ENCODE results near the gene ELFN1. TPM values are rescaled to one million over a fixed set of nuclear protein-coding genes. Genes with fewer than 3 reads are reported as not detected.

Gene ELFN1
- total and polyA plus RNA-seq, 8 donors: 0.20 to 0.94 (median 0.73) TPM

DNA sequence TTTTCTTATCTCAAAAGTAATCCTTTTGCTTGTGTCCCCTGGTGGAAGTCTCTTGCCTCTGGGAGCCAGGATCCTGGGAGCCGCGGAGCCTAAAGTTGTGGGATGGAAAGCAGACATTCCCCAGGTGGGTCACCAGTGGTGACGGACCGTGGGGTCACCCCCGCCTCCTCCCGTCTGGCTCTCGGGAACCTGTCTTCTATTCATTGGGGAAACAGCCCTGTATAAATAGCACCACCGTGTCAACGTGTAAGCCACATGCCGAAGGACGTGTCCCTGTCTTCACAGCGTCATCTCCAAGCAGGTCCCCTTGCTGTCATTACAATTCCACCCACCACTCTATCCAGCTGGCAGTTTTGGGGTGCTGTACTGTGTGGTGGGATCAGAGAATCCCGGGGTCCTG lies 87.5 kb downstream of the ELFN1 start:
- H3K27me3 ChIP-seq: peaks cover 0 to 13% (median 0%) of the 10 kb centered on the region in 4 donors

DNA sequence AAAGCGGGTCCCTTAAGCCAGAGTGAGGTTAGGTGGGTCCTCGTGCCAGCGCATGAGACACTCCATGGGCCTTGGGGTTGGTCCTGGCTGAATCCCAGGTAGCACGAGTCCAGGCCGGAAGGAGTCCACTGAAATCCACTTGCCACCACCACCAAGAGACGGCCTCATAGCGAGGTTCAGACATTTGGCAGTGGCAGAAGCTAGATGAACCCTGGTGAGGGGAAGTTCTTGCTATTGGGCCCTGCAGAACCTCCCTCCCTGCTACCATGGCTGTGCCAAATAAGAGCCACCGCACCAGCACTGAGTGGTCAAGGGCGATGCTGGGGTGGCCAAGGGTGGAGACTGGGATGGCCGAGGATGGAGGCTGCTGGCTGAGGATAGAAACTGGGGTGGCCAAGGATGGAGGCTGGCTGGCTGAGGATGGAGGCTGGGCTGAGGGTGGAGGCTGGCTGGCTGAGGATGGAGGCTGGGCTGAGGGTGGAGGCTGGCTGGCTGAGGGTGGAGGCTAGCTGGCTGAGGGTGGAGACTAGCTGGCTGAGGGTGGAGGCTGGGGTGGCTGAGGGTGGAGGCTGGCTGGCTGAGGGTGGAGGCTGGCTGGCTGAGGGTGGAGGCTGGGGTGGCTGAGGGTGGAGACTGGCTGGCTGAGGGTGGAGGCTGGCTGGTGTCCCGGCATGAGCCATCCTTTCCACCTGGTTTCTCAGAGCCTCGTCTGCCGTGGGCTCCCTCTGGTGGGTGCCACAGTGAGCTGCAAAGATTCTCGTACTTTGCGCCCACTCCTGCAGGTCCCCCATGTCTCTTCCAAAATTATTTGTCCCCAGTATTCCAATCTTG lies 88.2 kb downstream of the ELFN1 start:
- FAIRE-seq (no peak), ATAC-seq (peak in 3 of 4 donors; percentile 62 to 86 (median 76)), DNase-seq (peak in 4 of 6 donors; percentile 26 to 81 (median 53))
- H3K27me3 ChIP-seq: peaks cover 0 to 13% (median 0%) of the 10 kb centered on the region in 4 donors
- intact Hi-C loops (cut with DNase I): no loop called here
- no peak overlapping the region for H3K27ac ChIP-seq
- H3K9me3 ChIP-seq: no peaks in the 10 kb centered on the region
- WGBS, 2 donors: 51 to 70% methylated on average over 12 to 15 of the region's 15 CpGs
- TF ChIP-seq, protein P1, sequence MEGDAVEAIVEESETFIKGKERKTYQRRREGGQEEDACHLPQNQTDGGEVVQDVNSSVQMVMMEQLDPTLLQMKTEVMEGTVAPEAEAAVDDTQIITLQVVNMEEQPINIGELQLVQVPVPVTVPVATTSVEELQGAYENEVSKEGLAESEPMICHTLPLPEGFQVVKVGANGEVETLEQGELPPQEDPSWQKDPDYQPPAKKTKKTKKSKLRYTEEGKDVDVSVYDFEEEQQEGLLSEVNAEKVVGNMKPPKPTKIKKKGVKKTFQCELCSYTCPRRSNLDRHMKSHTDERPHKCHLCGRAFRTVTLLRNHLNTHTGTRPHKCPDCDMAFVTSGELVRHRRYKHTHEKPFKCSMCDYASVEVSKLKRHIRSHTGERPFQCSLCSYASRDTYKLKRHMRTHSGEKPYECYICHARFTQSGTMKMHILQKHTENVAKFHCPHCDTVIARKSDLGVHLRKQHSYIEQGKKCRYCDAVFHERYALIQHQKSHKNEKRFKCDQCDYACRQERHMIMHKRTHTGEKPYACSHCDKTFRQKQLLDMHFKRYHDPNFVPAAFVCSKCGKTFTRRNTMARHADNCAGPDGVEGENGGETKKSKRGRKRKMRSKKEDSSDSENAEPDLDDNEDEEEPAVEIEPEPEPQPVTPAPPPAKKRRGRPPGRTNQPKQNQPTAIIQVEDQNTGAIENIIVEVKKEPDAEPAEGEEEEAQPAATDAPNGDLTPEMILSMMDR (IDR thresholded peaks at IDR 0.05): peak in 1 of 4 donors; percentile 12
- H3K4me3 ChIP-seq: no peak overlapping the region
- no peaks in the 10 kb centered on the region for H3K36me3 ChIP-seq
- H3K4me1 ChIP-seq: no peaks in the 10 kb centered on the region

More for the DNA sequence above, 87.5 kb downstream of the ELFN1 start:
- whole genome bisulfite sequencing, 2 donors: 22 to 23% methylated on average over 13 of the region's 13 CpGs
- FAIRE-seq (no peak), ATAC-seq (no peak), DNase-seq (no peak)
- intact Hi-C loops (cut with DNase I): no loop called here
- H3K27ac ChIP-seq: no peak overlapping the region
- no peak overlapping the region for H3K4me3 ChIP-seq
- no peaks in the 10 kb centered on the region for H3K36me3 ChIP-seq
- H3K4me1 ChIP-seq: no peaks in the 10 kb centered on the region
- no peaks in the 10 kb centered on the region for H3K9me3 ChIP-seq
- TF ChIP-seq, protein P1 (IDR thresholded peaks at IDR 0.05): no peak

DNA sequence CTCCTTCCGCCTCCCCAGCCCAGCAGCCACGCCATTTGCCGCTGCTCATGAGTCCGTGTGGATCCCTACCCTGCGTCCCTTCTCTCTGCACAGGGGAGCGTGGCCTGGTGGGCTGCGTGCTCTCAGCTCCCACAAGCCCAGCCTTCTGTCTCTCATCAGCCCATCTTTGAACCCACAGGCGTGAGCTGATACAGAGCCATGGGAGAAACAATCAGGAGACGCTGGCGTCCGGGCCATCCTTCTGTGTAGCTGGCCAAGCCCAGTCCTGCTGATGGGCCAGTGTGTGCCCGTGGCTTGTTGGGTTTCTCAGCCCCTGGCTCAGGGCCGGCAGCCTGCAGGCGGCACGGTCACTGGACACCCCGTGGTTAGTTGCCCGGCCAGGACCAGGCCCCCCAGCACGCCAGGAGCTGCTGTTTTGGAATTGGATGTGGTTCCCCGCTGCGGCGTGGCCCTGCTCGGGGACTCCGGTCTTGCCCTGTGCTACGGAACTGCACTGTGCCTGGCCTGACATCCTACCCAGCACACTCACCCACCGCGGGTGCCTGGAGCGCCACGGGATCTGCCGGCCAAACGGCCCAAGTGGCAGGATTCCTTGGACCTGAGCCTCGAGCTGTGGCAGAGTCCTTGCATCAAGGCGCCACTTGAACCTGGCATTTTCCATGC lies 88.9 kb downstream of the ELFN1 start:
- no peak for ATAC-seq
- no peaks in the 10 kb centered on the region for H3K4me1 ChIP-seq
- no peaks in the 10 kb centered on the region for H3K36me3 ChIP-seq
- no peak for FAIRE-seq
- intact Hi-C loops (cut with DNase I): no loop called here
- no peak overlapping the region for H3K4me3 ChIP-seq
- peak in 2 of 6 donors; percentile 49 to 50 for DNase-seq
- H3K9me3 ChIP-seq: no peaks in the 10 kb centered on the region
- peaks cover 0 to 13% (median 0%) of the 10 kb centered on the region in 4 donors for H3K27me3 ChIP-seq
- no peak overlapping the region for H3K27ac ChIP-seq
- TF ChIP-seq, protein P1 (IDR thresholded peaks at IDR 0.05): no peak
- 70 to 77% methylated on average over 32 of the region's 32 CpGs for WGBS, 2 donors

DNA sequence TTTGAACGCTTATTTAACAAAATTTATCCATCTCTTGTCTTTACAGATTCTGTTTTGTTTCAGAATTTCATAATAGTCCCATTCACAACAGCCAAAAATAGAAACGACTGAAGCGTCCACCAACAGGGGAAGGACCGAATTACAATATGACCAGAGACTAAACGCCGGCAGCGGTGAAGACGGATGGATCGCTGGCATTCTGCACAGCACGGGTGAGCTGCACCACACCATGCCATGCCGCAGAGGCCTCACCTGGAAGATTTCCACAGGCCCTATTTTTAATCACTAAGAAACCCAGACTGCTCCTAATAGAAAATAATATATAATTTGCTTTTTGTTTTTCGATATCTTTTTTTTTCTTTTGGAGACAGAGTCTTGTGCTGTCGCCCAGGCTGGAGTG lies 91.0 kb downstream of the ELFN1 start:
- TF ChIP-seq, protein P1 (IDR thresholded peaks at IDR 0.05): no peak
- H3K9me3 ChIP-seq: no peaks in the 10 kb centered on the region
- H3K4me3 ChIP-seq: no peak overlapping the region
- DNase-seq: no peak
- FAIRE-seq: no peak
- H3K27ac ChIP-seq: no peak overlapping the region
- 68 to 81% methylated on average over 13 of the region's 13 CpGs for WGBS, 2 donors
- ATAC-seq: no peak
- peaks cover 0 to 10% (median 0%) of the 10 kb centered on the region in 4 donors for H3K27me3 ChIP-seq
- H3K36me3 ChIP-seq: no peaks in the 10 kb centered on the region
- intact Hi-C loops (cut with DNase I): no loop called here
- no peaks in the 10 kb centered on the region for H3K4me1 ChIP-seq
